RWPE2 (cell line): ENCODE results near the gene CCDC184.
A peak's percentile ranks its signal among the peaks of the same experiment; 100 is the strongest.

ENCODE experiments used
- ATAC-seq: fragments of 200-7000 bp; cut with Tn5 transposase; 3 replicates; pipeline ENCODE4 v1.9.1; 2021; ENCODE audit warnings: low read depth
- DNase-seq: peaks from one replicate; pipeline ENCODE4 v3.0.0-alpha.2; 2020; ENCODE audit warnings: low spot score
- H3K27ac ChIP-seq: fragments of 450-650 bp; 2 replicates; pipeline ENCODE4 v1.5.1; 2017; ENCODE audit warnings: mild to moderate bottlenecking; ENCODE audit not compliant: poor library complexity, severe bottlenecking
- H3K27me3 ChIP-seq: fragments of 250-450 bp; sonication (Bioruptor Pico); 2 replicates; pipeline ENCODE4 v1.5.1; 2021; ENCODE audit warnings: mild to moderate bottlenecking, moderate library complexity; ENCODE audit not compliant: insufficient read depth, poor library complexity, severe bottlenecking
- H3K36me3 ChIP-seq: fragments of 250-450 bp; sonication (Bioruptor Pico); 2 replicates; pipeline ENCODE4 v1.5.1; 2020; ENCODE audit warnings: low read depth, mild to moderate bottlenecking, moderate library complexity
- H3K4me1 ChIP-seq: fragments of 250-450 bp; sonication (Bioruptor Pico); 2 replicates; pipeline ENCODE4 v1.5.1; 2021; ENCODE audit warnings: mild to moderate bottlenecking, moderate library complexity; ENCODE audit not compliant: insufficient read depth, poor library complexity, severe bottlenecking
- H3K4me3 ChIP-seq: fragments of 250-450 bp; sonication (Bioruptor Pico); 2 replicates; pipeline ENCODE4 v1.5.1; 2021; ENCODE audit warnings: mild to moderate bottlenecking, moderate library complexity; ENCODE audit not compliant: severe bottlenecking
- H3K9me3 ChIP-seq: fragments of 250-450 bp; sonication (Bioruptor Pico); 2 replicates; pipeline ENCODE4 v1.5.1; 2021; ENCODE audit warnings: mild to moderate bottlenecking, moderate library complexity; ENCODE audit not compliant: severe bottlenecking
- CTCF ChIP-seq: fragments of 450-650 bp; IDR thresholded peaks from one replicate; pipeline ENCODE4 v1.5.1; 2017; ENCODE audit warnings: mild to moderate bottlenecking, moderate library complexity; ENCODE audit not compliant: poor library complexity, severe bottlenecking

Gene CCDC184

DNA sequence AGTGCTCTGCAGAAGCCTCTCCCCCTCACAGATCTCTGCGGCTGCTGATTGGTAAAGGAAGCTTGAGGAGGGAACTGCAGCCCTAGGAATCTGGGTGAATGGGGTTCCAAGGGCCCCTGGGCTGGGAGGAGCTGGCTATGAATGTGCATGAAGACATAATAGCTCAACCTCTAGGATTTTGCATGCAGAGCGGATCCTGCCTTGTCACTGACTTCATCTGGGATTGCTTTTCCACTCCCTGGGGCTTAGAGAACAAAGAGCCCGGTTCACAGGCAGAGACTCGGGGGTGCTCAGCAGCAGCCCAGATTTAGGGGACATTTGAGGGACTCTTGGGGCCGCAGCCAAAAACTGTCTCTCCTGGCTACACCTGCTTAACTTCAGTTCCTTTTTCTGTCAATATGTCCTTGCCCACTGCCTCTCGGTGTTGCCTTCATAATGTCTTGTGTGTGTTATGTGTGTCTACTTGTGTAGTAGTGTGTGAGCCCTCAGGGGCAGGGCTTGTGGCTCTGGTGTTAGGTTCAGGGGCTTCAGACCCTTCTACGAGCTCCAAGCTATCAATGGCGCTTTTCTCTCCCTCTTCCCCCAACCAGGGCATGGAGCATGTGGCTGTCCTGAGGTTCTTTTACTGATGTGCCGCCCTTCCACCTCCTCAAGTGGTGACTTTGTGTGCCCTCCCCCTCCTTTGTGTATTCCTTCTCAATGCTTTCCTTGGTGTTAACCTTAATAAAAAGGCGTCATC is 1.9 kb downstream of the CCDC184 start:
- TF ChIP-seq CTCF, result no peak
- ATAC-seq (no peak), DNase-seq (no peak)
- Histone ChIP-seq H3K4me1 (no peaks in the 10 kb centered on the region), H3K36me3 (no peaks in the 10 kb centered on the region), H3K4me3 (no peak overlapping the region), H3K9me3 (no peaks in the 10 kb centered on the region), H3K27me3 (peaks cover 45% of the 10 kb centered on the region), H3K27ac (no peak overlapping the region)

DNA sequence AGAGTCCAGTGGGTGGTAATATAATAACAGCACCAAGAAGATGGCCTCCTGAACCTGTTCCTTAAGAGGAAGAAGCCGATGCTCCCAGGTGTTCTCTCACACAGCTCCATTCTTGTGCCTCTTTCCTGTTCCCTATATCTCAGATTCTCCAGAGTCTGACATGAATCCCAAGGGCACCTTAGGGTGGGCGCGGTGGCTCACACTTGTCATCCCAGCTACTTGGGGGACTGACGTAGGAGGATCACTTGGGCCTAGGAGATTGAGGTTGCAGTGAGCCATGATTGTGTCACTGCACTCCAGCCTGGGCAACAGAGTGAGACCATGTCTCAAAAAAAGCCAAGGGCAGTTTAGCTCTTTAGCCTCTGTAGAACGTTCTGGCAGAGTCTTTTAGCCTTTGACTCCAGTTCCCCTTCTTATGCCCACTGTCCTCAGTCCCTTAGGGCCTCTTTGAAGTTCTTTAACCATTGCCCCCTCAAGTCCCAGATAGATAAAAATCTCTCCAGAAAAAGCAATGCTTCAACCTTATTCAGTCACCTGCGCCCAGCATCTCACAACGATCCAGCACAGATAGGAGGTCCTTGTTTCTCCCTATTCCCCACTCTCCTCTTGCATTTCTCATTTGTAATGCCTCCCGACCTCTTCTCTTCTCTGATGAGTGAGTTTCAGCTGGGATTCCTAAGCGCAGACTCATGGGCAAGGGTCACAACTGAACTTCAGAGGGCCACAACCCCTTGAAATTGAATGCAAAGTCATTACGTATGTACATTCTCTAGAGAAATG is 4.7 kb downstream of the CCDC184 start:
- peaks cover 35% of the 10 kb centered on the region for H3K27me3 ChIP-seq
- H3K4me3 ChIP-seq, result no peak overlapping the region
- ATAC-seq, result no peak
- no peak for TF ChIP-seq CTCF
- no peaks in the 10 kb centered on the region for H3K4me1 ChIP-seq
- no peak overlapping the region for H3K27ac ChIP-seq
- DNase-seq, result no peak
- no peaks in the 10 kb centered on the region for H3K36me3 ChIP-seq
- no peaks in the 10 kb centered on the region for H3K9me3 ChIP-seq

DNA sequence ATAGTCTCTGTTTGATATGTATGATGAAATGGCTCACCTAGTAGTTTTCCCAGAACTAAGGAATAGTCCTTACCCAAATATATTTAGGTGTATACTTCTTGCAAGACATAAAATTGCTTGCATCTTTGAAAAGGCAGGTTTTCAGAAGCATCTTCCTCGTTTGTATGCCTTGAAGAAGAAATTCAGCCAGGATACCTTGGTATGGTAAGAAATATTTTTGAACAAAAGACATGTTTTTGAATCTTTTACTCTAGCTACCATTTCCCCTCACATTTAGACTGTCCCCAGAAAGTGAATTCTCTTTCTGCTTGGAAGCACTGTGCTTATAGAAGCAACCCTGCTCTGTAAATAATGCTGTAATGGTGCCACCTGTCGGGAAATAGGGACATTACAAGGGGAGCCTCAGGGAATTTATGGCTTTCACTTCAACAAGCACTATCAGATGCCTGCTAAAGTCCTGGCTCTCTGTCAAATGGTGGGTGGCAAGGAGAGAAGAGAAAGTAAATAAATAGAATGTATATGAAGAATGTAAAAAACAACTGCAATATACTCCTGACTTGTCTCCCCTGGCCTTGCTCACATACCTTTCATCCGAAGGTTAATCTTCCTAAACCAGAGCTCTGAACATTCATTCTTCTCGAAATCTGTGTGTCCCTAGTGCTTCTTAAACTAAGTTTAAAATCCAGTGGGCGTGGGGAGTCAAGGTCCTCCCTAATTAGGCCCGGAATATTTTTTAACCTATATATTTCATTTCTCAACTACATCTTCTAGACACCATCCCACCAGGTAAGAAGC is 6.1 kb downstream of the CCDC184 start:
- ATAC-seq, result peak; percentile 53; the same call in 2 of the 3 replicates
- no peak overlapping the region for H3K27ac ChIP-seq
- no peaks in the 10 kb centered on the region for H3K4me1 ChIP-seq
- DNase-seq, result no peak
- no peaks in the 10 kb centered on the region for H3K9me3 ChIP-seq
- peaks cover 21% of the 10 kb centered on the region for H3K27me3 ChIP-seq
- TF ChIP-seq CTCF, result peak; percentile 87
- H3K36me3 ChIP-seq, result no peaks in the 10 kb centered on the region
- no peak overlapping the region for H3K4me3 ChIP-seq

DNA sequence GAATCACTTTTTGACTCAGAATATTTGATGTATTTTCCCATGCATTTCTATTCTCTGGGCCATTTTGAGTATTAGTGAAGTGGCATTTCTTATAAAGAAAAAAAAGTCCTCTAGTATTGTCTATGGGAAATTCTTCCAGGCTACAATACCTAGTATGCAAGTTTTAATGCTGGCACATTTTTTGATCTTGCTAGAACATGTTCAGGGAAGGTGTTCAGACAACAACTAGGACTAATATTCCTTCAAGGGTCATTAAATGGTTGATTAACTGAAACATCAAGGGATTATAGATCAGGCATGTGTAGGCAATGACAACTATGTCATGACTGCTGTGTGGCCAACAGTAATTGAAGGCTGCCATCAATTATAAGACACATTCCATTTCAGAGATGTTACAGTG is 7.7 kb downstream of the CCDC184 start:
- DNase-seq, result no peak
- ATAC-seq, result no peak
- Histone ChIP-seq H3K36me3 (no peaks in the 10 kb centered on the region), H3K9me3 (no peaks in the 10 kb centered on the region), H3K4me3 (no peak overlapping the region), H3K27me3 (peaks cover 6% of the 10 kb centered on the region), H3K27ac (no peak overlapping the region), H3K4me1 (no peaks in the 10 kb centered on the region)
- TF ChIP-seq CTCF, result no peak
